ENCODE measurements around the gene TSR3.

DNA sequence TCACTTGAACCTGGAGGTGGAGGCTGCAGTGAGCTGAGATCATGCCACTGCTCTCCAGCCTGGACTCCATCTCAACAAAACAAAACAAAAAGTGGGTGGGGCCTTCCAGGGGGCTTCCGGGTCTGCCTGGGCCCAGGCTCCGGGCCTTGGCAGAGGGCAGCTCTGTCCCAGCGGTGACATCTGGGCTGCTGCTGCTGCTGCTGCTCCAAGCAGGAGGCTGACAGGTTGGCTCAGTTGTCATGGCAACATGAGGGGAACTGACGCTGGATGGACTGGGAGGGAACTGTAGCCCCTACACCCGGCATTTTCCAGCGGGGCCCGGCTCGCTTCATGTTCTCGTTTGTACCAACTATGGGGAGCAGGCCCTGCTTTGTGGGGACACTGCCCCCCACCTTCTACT, 14.2 kb downstream of the TSR3 start:
- TF ChIP-seq BHLHE40 (IDR thresholded peaks at IDR 0.05; ENCODE audit: borderline replicate concordance) (no peak), ZNF384 (IDR thresholded peaks at IDR 0.05) (no peak), ELF4 (IDR thresholded peaks at IDR 0.05) (no peak), NFRKB (IDR thresholded peaks at IDR 0.05) (no peak), FOXK2 (IDR thresholded peaks at IDR 0.05) (no peak), FOXM1 (IDR thresholded peaks at IDR 0.05; ENCODE audit: borderline replicate concordance) (no peak)
- TF ChIP-seq, protein P1, sequence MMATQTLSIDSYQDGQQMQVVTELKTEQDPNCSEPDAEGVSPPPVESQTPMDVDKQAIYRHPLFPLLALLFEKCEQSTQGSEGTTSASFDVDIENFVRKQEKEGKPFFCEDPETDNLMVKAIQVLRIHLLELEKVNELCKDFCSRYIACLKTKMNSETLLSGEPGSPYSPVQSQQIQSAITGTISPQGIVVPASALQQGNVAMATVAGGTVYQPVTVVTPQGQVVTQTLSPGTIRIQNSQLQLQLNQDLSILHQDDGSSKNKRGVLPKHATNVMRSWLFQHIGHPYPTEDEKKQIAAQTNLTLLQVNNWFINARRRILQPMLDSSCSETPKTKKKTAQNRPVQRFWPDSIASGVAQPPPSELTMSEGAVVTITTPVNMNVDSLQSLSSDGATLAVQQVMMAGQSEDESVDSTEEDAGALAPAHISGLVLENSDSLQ (IDR thresholded peaks at IDR 0.05), result no peak
